GM12873 (cell line): ENCODE measurements around the gene TMEM178A.

ENCODE experiments used
- CTCF ChIP-seq: IDR thresholded peaks from 2 replicates; pipeline ENCODE4 v1.5.1; 2012; ENCODE audit warnings: low read depth, mild to moderate bottlenecking, moderate library complexity, low read length, control low read depth; ENCODE audit not compliant: insufficient read depth; ENCODE audit errors: missing control alignments

Gene TMEM178A

GRCh38 chr2:39625193-39625926, 40.4 kb upstream of the TMEM178A start:
- TF ChIP-seq CTCF, result no peak

- no peak for TF ChIP-seq CTCF
Measured at GRCh38 chr2:39625927-39626270, 39.8 kb upstream of the TMEM178A start.

GRCh38 chr2:39629646-39630045, 36.1 kb upstream of the TMEM178A start:
- no peak for TF ChIP-seq CTCF

GRCh38 chr2:39631256-39631655, 34.5 kb upstream of the TMEM178A start:
- no peak for TF ChIP-seq CTCF

GRCh38 chr2:39631718-39632117, 34.0 kb upstream of the TMEM178A start:
- no peak for TF ChIP-seq CTCF

- TF ChIP-seq CTCF, result no peak
Measured at GRCh38 chr2:39632876-39633275, 32.8 kb upstream of the TMEM178A start.

GRCh38 chr2:39636306-39636705, 29.4 kb upstream of the TMEM178A start:
- TF ChIP-seq CTCF, result no peak
